ENCODE data around the gene PPM1D.

GRCh38 chr17:60598001-60598736 lies 1.8 kb upstream of the PPM1D start:
- TF ChIP-seq EP300 (IDR thresholded peaks at IDR 0.05; ENCODE audit: borderline replicate concordance) (no peak), TCF12 (IDR thresholded peaks at IDR 0.05; ENCODE audit: low read depth) (no peak), CEBPB (IDR thresholded peaks at IDR 0.05) (no peak), FOXM1 (IDR thresholded peaks at IDR 0.05; ENCODE audit: borderline replicate concordance, low read depth) (no peak), YY1 (IDR thresholded peaks at IDR 0.05; ENCODE audit: low read depth) (no peak), RAD21 (IDR thresholded peaks at IDR 0.05; ENCODE audit: low read depth) (no peak), TAF1 (IDR thresholded peaks at IDR 0.05; ENCODE audit: low read depth) (no peak), CREB1 (IDR thresholded peaks at IDR 0.05; ENCODE audit: low read depth) (no peak), ZBTB7A (IDR thresholded peaks at IDR 0.05; ENCODE audit: low read depth) (no peak), TEAD4 (IDR thresholded peaks at IDR 0.05) (no peak)
- TF ChIP-seq, protein P1, sequence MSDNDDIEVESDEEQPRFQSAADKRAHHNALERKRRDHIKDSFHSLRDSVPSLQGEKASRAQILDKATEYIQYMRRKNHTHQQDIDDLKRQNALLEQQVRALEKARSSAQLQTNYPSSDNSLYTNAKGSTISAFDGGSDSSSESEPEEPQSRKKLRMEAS (IDR thresholded peaks at IDR 0.05) = no peak
- TF ChIP-seq, protein P2, sequence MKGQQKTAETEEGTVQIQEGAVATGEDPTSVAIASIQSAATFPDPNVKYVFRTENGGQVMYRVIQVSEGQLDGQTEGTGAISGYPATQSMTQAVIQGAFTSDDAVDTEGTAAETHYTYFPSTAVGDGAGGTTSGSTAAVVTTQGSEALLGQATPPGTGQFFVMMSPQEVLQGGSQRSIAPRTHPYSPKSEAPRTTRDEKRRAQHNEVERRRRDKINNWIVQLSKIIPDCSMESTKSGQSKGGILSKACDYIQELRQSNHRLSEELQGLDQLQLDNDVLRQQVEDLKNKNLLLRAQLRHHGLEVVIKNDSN (IDR thresholded peaks at IDR 0.05) = no peak
- TF ChIP-seq, protein P3, sequence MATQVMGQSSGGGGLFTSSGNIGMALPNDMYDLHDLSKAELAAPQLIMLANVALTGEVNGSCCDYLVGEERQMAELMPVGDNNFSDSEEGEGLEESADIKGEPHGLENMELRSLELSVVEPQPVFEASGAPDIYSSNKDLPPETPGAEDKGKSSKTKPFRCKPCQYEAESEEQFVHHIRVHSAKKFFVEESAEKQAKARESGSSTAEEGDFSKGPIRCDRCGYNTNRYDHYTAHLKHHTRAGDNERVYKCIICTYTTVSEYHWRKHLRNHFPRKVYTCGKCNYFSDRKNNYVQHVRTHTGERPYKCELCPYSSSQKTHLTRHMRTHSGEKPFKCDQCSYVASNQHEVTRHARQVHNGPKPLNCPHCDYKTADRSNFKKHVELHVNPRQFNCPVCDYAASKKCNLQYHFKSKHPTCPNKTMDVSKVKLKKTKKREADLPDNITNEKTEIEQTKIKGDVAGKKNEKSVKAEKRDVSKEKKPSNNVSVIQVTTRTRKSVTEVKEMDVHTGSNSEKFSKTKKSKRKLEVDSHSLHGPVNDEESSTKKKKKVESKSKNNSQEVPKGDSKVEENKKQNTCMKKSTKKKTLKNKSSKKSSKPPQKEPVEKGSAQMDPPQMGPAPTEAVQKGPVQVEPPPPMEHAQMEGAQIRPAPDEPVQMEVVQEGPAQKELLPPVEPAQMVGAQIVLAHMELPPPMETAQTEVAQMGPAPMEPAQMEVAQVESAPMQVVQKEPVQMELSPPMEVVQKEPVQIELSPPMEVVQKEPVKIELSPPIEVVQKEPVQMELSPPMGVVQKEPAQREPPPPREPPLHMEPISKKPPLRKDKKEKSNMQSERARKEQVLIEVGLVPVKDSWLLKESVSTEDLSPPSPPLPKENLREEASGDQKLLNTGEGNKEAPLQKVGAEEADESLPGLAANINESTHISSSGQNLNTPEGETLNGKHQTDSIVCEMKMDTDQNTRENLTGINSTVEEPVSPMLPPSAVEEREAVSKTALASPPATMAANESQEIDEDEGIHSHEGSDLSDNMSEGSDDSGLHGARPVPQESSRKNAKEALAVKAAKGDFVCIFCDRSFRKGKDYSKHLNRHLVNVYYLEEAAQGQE (IDR thresholded peaks at IDR 0.05; ENCODE audit: low read depth) = no peak
